DND-41 (cell line): ENCODE measurements around the gene ABCG2.

Experiments used
- EZH2 ChIP-seq: IDR thresholded peaks from 3 replicates; pipeline ENCODE4 v1.6.1; 2012; ENCODE audit warnings: borderline replicate concordance, low read depth, mild to moderate bottlenecking, moderate library complexity, low read length, inconsistent platforms; ENCODE audit not compliant: severe bottlenecking
- TF ChIP-seq, protein P1 (sequence below): IDR thresholded peaks from 2 replicates; pipeline ENCODE4 v1.5.1; 2012; ENCODE audit warnings: borderline replicate concordance, low read length, moderate library complexity, mild to moderate bottlenecking; ENCODE audit not compliant: poor library complexity, severe bottlenecking; ENCODE audit errors: extremely low read depth

GRCh38 chr4:88144866-88145300 lies 13.6 kb downstream of the ABCG2 start:
- TF ChIP-seq, protein P1, sequence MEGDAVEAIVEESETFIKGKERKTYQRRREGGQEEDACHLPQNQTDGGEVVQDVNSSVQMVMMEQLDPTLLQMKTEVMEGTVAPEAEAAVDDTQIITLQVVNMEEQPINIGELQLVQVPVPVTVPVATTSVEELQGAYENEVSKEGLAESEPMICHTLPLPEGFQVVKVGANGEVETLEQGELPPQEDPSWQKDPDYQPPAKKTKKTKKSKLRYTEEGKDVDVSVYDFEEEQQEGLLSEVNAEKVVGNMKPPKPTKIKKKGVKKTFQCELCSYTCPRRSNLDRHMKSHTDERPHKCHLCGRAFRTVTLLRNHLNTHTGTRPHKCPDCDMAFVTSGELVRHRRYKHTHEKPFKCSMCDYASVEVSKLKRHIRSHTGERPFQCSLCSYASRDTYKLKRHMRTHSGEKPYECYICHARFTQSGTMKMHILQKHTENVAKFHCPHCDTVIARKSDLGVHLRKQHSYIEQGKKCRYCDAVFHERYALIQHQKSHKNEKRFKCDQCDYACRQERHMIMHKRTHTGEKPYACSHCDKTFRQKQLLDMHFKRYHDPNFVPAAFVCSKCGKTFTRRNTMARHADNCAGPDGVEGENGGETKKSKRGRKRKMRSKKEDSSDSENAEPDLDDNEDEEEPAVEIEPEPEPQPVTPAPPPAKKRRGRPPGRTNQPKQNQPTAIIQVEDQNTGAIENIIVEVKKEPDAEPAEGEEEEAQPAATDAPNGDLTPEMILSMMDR = no peak
- no peak for TF ChIP-seq EZH2
